ENCODE measurements around the gene SRSF4.
"Not testable (repeated sequence)": the region's sequence is repeated elsewhere in the genome, so short reads cannot be mapped to it uniquely, and the experiment has no call there.

Gene SRSF4

GRCh38 chr1:29181413-29182225 is at the start of gene SRSF4:
TSS of gene SRSF4 (minus strand) at chr1:29181900. CDS start at chr1:29181752, 148 bp downstream.
- peak; percentile 94 to 97 for DNase-seq (ENCODE audit: low read depth in 2 of 2, low spot score in 1 of 2)

DNA sequence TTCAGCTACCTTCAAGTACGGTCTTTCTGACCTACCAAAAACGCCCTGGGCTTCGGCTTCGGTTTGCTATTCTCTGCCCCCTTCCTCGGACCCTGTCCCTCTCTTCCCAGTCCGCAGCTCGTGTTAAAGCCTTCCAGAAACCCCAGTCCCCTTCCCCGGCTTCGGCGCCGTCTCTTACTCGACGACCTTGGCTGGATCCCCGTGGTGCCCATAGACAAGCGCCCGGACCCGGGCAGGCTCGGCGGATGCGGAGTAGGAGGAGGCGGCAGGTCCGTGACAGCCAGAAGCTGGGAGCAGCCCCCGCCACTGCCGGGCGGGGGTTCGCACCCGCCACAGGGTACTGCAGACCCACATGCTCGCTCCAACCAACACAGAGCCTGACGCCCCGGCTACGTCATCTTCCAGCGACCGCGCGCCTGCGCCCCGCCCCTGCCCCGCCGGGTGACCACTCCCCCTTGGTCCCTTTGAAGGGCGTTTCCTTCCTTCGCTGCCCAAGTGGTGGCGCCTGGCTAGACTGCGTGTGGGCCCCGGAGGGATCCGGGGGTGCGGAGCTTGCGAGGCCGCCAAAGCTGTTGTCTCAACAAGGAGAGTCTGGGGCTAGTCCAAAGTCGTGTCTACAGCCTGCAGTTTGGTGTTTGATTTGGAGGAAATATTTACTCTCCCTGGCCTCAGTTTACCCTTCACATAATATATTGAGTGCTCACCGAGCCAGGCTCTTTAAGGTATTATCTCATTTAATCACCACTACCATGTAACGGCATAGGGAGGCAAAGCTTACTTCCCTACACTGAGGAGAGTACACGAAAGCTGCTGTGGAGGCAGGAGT is 49.1 kb upstream of the SRSF4 start, which contains the start of gene MECR:
TSS of gene MECR (minus strand) at position 382 of the 826 bp plus-strand sequence. CDS start at position 354, 28 bp downstream.
- DNase-seq (ENCODE audit: low read depth in 2 of 2, low spot score in 1 of 2): peak; percentile 90 to 93

GRCh38 chr1:29230204-29230552 is 48.5 kb upstream of the SRSF4 start:
- no peak for DNase-seq (ENCODE audit: low read depth in 2 of 2, low spot score in 1 of 2)

- DNase-seq (ENCODE audit: low read depth in 2 of 2, low spot score in 1 of 2): no peak
Measured at GRCh38 chr1:29227511-29227910, 45.8 kb upstream of the SRSF4 start.

- DNase-seq (ENCODE audit: low read depth in 2 of 2, low spot score in 1 of 2): no peak
Measured at GRCh38 chr1:29225361-29225760, 43.7 kb upstream of the SRSF4 start.

DNA sequence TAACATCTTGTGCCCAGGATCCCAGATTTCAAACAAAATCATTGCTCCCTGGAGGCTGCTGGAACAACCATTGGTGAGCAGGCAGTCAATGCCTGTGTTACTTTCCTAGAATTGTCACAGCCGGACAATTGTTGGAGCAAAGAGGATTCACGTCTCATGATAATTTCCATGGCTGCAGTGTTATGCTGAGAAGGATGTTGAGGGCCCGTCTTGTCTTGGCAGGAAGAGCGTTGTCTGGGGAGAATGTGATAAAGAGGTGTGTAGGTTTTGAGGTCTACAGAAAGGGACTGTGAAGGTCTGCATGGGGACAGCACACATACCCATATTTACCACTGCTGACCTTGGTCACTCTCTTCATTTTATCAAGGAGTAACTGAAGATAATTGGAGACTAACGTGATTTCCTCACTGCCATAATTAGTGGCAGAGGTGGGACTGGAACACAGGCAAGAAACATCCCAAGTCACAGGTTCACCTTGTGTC is 42.7 kb upstream of the SRSF4 start:
- no peak for DNase-seq (ENCODE audit: low read depth in 2 of 2, low spot score in 1 of 2)

DNA sequence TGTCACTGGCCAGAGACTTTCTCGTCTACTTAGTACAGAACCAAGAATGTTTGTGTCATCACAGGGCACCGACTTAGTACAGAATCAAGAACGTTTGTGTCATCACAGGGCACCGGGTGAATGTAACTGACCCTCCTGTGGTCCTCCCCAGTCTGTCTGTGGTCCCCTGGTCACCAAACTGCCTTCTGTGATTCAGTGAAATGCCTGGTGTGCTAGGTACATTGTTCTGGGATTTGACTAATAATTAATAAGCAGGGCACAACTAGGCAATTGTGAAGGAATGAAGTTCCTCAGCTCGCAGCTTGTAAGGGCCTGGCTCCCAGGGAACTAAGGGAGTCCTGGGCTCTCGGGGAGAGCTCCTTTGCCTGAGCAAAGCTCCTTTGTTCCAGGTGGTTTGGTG is 41.8 kb upstream of the SRSF4 start:
- no peak for DNase-seq (ENCODE audit: low read depth in 2 of 2, low spot score in 1 of 2)

GRCh38 chr1:29222686-29223085 is 41.0 kb upstream of the SRSF4 start:
- no peak for DNase-seq (ENCODE audit: low read depth in 2 of 2, low spot score in 1 of 2)

DNA sequence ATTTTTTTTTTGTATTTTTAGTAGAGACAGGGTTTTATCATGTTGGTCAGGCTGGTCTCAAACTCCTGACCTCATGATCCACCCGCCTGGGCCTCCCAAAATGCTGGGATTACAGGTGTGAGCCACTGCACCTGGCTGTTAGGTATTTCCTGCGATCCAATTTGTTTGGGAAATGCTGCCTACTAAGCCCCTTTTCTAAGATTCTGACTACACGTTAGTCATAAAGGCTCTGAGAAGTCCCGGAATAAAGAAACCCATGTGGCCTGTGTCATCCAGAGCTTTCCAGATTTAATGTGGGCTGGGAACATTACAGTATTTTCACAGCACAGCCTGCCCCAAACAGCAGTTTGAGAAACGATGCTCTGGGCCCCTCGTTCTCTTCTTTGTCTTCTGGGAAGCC is 40.6 kb upstream of the SRSF4 start:
- not testable (repeated sequence) for DNase-seq (ENCODE audit: low read depth in 2 of 2, low spot score in 1 of 2)

GRCh38 chr1:29221296-29221695 is 39.6 kb upstream of the SRSF4 start:
- no peak for DNase-seq (ENCODE audit: low read depth in 2 of 2, low spot score in 1 of 2)

GRCh38 chr1:29218223-29218622 is 36.5 kb upstream of the SRSF4 start:
- DNase-seq (ENCODE audit: low read depth in 2 of 2, low spot score in 1 of 2): no peak

DNA sequence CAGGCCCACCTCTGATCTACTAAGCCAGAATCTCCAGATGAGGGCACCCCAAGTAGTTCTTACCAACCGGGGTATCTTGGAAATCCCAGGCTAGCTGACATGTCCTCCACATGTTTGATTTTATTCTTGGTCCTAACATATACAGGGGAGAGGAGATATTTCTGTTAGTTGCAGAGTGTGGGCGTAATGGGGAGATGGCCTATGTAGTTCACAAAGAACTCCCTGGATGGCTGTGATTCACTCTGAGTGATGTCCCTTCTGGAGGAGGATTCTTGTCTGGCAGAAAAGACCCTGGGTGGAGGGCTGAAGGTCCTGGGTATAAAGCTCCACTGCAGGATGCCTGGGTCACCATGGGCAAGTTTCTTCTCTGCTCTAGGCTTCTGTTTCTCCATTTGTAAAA is 35.9 kb upstream of the SRSF4 start:
- DNase-seq (ENCODE audit: low read depth in 2 of 2, low spot score in 1 of 2): no peak

DNA sequence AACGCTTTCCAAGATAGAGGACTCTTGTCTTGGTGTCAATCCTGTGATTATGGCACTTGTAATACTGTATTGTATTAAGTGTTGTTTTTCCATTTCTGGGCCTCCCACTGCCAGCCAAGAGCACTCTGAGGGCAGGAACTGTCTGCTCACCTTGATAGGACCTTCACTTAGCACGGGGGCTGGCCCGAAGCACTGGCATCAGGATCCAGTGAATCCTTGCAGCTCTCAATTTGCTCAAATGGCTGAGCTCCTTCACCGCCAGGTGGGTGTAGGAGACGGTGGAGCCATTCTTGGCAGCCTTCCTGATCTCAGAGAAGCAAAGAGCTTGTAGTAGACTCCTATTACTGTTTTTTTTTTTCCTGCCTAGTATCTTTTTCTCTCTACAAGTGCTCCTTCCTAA is 31.4 kb upstream of the SRSF4 start:
- no peak for DNase-seq (ENCODE audit: low read depth in 2 of 2, low spot score in 1 of 2)

DNA sequence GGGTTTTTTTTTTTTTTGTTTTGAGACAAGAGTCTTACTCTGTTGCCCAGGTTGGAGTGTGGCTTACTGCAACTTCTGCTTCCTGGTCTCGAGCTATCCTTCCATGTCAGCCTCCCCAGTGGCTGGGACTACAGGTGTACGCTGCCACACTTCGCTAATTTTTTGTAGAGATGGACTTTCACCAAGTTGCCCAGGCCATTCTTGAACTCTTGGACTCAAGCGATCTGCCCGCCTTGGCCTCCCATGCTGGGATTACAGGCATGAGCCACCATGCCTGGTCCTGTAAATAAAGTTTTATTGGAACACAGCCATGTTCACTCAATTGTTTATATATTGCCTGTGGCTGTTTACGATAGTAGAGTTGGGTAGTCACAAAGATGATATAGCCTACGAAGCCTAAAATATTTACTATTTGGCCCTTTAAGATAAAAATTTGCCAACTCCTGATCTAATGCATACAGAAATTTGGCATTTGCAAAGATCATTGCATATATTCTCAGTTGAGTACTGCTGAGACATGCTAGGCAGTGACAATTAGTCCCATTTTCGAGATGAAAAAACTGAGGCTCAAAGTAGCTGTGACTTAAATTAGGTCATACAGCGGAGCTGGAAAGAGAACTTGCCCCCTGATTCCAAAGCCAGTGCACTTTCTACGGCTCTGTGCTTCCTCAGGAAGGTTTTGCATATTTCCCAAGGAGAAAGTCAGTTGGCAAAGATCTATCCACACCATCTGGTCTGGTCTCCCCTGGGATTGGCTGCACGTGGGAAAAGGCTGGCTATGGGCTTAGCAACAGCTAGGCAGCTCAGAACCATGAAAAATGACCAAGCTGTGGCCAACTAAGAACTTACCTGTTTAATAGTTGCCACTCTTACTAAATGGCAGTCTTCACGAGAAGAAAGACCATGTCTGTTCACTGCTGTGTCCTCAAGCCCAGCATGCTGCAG is 29.7 kb upstream of the SRSF4 start:
- DNase-seq (ENCODE audit: low read depth in 2 of 2, low spot score in 1 of 2): no peak

GRCh38 chr1:29210278-29211085 is 28.8 kb upstream of the SRSF4 start:
- no peak for DNase-seq (ENCODE audit: low read depth in 2 of 2, low spot score in 1 of 2)

DNA sequence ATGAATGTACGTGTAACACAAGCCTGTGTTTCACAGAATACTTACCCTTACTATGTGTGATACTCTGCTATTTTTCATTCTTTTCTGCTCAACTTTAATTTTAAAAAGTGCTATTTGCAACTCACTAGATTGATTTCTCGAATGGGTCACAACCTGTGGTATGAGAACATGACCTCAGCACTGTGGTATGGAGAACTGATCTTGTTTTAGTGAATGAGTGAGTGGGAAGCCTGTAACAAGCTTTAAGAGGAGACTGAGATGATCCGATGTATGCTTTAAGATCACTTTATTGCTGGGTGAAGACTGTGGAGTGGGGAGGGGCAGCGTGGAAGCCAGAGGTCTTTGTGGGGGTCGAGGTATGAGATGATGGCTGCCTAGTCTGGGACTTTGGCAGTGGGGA is 27.5 kb upstream of the SRSF4 start:
- DNase-seq (ENCODE audit: low read depth in 2 of 2, low spot score in 1 of 2): no peak

DNA sequence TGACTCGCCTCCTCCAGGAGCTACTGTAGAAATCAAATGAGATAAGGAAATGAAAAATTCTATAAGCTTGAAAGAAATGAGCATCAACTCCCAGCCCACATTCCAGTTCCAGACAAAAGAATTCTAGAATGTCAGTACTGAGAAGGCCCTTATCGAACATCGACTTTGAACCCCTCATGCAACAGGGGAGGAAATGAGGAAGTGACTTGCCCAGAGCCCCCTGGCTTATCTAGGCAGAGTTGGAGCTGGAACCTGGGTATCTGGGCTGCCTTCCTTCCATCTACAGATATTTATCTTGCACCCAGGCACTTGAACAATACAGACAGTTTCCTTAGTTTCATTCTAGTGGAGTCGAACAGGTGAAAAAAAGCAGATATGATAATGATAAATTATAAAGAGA is 26.7 kb upstream of the SRSF4 start:
- no peak for DNase-seq (ENCODE audit: low read depth in 2 of 2, low spot score in 1 of 2)

DNA sequence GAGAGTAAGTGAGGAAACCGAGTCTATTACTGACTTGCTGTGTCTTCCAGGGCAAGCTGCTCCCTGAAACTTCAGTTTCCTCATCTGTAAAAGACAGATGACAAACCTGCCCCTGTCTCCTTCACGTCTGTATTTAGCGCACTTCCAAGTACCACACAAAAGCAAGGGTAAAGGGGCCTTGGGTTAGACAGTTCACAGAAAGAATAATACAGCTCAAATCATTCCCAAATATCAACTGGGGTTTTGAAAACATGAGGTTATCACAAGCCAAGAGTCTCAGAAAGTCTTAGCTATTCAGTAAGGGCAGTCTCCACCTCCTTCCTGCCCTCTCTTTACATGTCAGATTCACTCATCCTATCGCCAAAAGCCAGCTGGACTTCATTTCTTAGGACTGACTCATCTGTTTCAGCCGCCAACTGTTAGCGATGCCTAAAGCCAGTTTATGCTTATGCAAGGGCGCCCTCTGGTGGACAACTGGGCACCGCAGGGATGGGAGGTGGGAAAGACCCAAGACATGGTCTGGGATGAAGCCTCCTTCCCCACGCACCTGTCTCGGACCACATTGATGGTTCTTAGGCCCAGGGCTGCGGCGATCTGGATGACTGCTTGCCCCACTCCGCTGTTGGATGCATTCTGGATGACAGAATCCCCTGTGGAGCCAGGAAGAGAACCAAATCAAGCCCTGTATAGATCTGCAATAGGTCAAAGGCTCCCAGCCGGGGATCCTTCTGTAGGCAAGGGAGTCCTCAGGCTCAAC is 21.1 kb upstream of the SRSF4 start:
- peak; percentile 73 to 97 for DNase-seq (ENCODE audit: low read depth in 2 of 2, low spot score in 1 of 2)

DNA sequence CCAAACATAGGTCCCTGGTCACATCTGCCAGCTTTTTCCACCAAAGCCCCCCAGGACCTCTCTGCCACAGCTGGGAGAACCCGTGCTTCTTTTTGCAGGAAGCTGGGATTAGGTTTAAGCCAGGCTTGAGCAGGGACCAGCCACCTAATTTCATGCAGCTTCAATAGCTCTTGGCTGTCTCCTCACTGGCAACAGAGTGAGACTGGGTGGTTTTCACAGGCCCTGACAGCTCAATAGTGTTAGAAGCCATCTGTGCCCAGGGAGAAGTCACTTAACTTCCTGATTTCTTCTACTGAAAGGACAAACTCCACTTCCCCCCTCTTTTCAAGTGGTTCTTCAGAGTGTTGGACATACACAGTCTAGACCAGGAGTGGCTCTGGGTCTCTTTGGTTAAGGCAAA is 20.4 kb upstream of the SRSF4 start:
- no peak for DNase-seq (ENCODE audit: low read depth in 2 of 2, low spot score in 1 of 2)
